ENCODE results near the gene MOGAT3. TPM values are rescaled to one million over a fixed set of nuclear protein-coding genes. Genes with fewer than 3 reads are reported as not detected.
A peak's percentile ranks its signal among the peaks of the same experiment; 100 is the strongest.

The MOGAT3 gene
- total RNA-seq, 1 experiment from 2014 or later: not detected

- in situ Hi-C loops (cut with HindIII; ENCODE audit: low pct_unique_long_range_greater_than_20kb, low sequenced_read_pairs): no loop called here
- peak; percentile 99 for DNase-seq (ENCODE audit: low read depth, low spot score)
Measured at GRCh38 chr7:101185258-101185839, 15.5 kb downstream of the MOGAT3 start.

GRCh38 chr7:101180130-101180755, 20.6 kb downstream of the MOGAT3 start, which contains the start of gene NAT16:
NAT16 (minus strand) TSS chr7:101180293; CDS start chr7:101174807, 5,486 bp downstream.
- DNase-seq (ENCODE audit: low read depth, low spot score): no peak
- in situ Hi-C loops (cut with HindIII; ENCODE audit: low pct_unique_long_range_greater_than_20kb, low sequenced_read_pairs): no loop called here

- in situ Hi-C loops (cut with HindIII; ENCODE audit: low pct_unique_long_range_greater_than_20kb, low sequenced_read_pairs): no loop called here
- DNase-seq (ENCODE audit: low read depth, low spot score): no peak
Measured at GRCh38 chr7:101179713-101180112, 21.1 kb downstream of the MOGAT3 start.

GRCh38 chr7:101179117-101179516, 21.7 kb downstream of the MOGAT3 start:
- in situ Hi-C loops (cut with HindIII; ENCODE audit: low pct_unique_long_range_greater_than_20kb, low sequenced_read_pairs): no loop called here
- peak; percentile 78 for DNase-seq (ENCODE audit: low read depth, low spot score)

- in situ Hi-C loops (cut with HindIII; ENCODE audit: low pct_unique_long_range_greater_than_20kb, low sequenced_read_pairs): no loop called here
- peak; percentile 71 for DNase-seq (ENCODE audit: low read depth, low spot score)
Measured at GRCh38 chr7:101177644-101178043, 23.2 kb downstream of the MOGAT3 start.

GRCh38 chr7:101175664-101176063, 25.2 kb downstream of the MOGAT3 start:
- in situ Hi-C loops (cut with HindIII; ENCODE audit: low pct_unique_long_range_greater_than_20kb, low sequenced_read_pairs): no loop called here
- no peak for DNase-seq (ENCODE audit: low read depth, low spot score)

DNA sequence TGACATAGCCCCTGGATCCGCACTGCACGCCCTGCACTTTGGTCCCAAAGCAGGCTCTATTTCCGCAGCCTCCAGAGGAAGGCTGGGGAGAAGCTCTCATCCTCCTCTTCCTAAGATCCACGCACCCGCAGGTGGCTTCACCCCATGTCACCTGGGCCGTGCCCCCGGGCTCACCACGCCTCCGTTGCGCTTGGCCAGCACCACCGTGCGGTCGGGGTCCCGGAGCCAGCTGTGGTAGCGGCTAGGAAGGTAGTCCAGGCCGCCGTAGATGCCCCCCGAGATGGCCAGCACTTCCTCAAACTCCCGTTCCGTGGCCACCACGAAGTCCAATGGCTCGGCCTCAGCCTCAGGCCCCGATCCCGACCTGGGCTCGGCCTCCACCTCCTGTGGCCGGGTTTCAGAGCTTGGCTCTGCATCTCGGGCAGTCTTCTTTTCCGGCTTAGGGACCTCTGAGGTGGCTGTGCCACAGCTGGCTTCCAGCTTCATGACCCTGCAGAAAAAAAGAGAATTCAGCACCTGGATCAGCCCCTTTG, 26.4 kb downstream of the MOGAT3 start:
- no peak for DNase-seq (ENCODE audit: low read depth, low spot score)
- in situ Hi-C loops (cut with HindIII; ENCODE audit: low pct_unique_long_range_greater_than_20kb, low sequenced_read_pairs): no loop called here

GRCh38 chr7:101173752-101174244, 27.0 kb downstream of the MOGAT3 start:
- in situ Hi-C loops (cut with HindIII; ENCODE audit: low pct_unique_long_range_greater_than_20kb, low sequenced_read_pairs): no loop called here
- no peak for DNase-seq (ENCODE audit: low read depth, low spot score)

- DNase-seq (ENCODE audit: low read depth, low spot score): no peak
- in situ Hi-C loops (cut with HindIII; ENCODE audit: low pct_unique_long_range_greater_than_20kb, low sequenced_read_pairs): no loop called here
Measured at GRCh38 chr7:101172854-101173751, 27.7 kb downstream of the MOGAT3 start.

- DNase-seq (ENCODE audit: low read depth, low spot score): no peak
- in situ Hi-C loops (cut with HindIII; ENCODE audit: low pct_unique_long_range_greater_than_20kb, low sequenced_read_pairs): no loop called here
Measured at GRCh38 chr7:101172005-101172853, 28.6 kb downstream of the MOGAT3 start.

- in situ Hi-C loops (cut with HindIII; ENCODE audit: low pct_unique_long_range_greater_than_20kb, low sequenced_read_pairs): no loop called here
- DNase-seq (ENCODE audit: low read depth, low spot score): no peak
Measured at GRCh38 chr7:101171442-101171837, 29.4 kb downstream of the MOGAT3 start.

DNA sequence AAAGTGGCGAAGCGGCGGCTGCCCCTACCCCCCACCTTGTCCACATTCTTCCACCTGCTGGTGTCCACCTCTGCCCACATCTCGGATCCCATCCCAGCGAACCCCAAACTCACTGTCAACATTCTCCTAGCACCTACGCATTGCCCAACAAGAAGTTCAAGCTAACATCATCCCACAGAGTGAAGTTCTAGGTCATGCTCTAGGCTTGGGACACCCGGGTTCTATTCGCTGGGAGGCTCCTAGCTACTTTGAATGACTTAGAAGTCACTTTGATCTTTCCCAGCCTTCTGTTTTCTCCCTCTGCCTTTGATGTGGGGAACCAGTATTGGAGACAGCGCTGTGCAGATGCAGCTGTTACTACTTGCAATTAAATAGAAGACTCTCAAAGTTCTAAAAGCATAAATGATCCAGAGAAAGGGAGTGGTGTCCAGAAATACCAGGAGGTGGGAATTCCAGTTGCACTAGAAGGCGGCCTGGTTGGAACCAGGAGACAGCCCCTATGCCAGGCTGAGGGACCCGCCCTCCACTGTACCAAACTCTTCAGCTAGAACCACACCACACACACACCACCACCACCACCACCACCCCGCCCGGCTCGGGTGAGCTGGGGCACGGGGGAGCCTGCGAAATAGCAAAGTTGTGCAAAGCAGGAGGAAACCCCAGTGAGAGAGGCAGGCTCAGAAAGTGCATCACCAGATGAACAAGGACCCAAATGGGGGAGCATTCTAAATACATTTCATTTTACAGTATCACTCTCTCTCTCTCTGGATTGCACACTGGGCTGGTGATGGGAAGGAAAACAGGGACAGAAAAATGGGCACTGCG, 30.0 kb downstream of the MOGAT3 start:
- in situ Hi-C loops (cut with HindIII; ENCODE audit: low pct_unique_long_range_greater_than_20kb, low sequenced_read_pairs): no loop called here
- DNase-seq (ENCODE audit: low read depth, low spot score): no peak

DNA sequence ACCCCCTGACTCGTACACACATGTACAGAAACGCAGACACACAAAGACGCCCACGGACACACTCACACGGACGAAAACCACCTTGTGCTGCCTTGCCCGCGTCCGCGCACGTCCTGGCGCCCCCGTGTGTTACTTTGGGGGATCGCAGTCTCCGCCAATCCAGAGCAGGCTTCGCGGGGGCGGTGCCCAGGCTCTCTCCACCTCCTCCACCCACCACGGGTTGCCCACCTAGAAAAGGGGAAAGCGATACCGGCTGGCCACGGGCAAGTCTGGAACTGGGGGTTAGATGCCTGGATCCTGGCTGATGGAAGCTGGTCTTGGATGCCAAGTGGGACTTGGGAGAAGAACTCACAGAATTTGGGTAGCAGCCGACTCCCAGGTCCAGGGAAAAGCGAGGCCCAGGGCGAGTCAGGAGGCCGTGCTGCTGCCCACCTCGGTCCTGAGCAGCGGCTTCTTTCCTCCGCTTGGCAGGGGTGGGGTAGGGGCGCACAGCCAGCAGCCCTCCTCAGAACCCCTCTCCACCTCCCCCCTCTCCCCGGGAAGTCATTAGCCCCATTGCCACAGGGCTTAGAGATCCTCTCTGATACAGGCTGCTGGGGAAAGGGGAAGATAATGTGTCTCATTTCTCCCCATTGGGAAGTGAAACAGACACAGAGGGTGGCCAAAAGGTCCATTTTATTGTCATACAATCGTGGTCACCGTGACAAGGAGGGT, 30.8 kb downstream of the MOGAT3 start:
- in situ Hi-C loops (cut with HindIII; ENCODE audit: low pct_unique_long_range_greater_than_20kb, low sequenced_read_pairs): no loop called here

DNA sequence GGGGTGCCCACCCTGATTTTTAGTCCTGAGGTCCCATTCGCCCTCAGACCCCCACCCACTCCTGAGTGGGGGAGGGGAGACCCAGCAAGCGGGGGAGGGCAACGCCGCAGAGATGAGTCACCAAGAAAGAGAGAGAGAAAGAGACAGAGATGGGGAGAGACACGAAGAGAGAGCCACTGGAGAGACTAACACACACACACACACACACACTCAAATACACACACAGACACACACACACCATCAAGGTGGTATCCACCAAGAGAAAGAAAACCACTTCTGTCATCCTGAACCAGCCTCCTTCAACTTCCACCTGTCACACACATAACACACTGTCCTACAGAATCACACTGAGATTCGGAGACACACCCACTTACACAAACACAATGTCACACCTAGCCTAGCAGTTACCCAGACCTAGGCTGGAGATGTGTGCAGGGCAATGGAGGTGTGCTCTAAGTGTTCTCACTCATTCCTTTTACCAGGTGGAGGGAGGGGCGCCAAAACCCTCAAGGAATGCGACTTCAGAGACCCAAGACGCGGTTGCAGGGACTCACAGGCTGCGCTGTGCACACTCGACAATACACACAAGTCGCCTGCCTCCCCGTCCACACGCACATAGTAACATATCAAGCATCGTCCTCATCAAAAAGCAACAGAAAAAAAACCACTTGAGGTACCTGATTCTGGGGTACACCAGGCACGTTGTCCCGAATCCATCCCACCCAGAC, 31.6 kb downstream of the MOGAT3 start:
- no peak for DNase-seq (ENCODE audit: low read depth, low spot score)
- in situ Hi-C loops (cut with HindIII; ENCODE audit: low pct_unique_long_range_greater_than_20kb, low sequenced_read_pairs): no loop called here

More for the DNA sequence above, 30.8 kb downstream of the MOGAT3 start:
- peak; percentile 80 for DNase-seq (ENCODE audit: low read depth, low spot score)

DNA sequence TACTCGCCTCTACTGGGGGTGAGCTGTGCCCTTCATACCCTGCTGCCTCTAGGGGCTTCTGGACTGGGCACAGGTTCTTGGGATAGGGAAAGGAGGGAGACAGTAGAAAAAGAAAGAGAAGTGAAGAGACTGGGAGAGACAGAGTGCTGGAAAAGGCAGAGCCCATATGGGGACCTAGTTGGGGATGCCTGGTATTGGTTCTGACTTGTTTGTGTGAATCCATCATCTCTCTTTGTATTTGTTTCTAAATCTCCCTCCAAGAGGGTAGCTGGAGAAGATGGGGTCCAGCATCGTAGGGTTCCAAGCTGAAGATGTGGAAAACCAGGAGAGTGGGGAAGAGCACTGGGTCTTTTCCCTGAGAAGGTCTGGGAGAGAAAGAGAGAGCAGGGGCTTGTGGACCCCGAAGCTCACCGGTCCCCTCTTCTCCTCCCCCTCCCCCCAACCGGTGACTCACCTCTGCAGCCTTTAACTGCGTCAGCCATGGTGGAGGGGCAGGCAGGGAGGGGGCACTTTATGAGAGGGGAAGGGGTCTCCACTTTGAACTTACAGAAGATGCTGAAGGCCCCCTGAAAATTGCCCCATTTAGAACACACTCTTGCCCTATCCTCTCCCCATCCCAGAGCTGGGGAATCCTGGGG, 32.3 kb downstream of the MOGAT3 start:
- in situ Hi-C loops (cut with HindIII; ENCODE audit: low pct_unique_long_range_greater_than_20kb, low sequenced_read_pairs): no loop called here
- DNase-seq (ENCODE audit: low read depth, low spot score): no peak
